Vagina (tissue), 2 donors: Measurements from ENCODE around the gene MARVELD3.

Experiments used
- POLR2A ChIP-seq, 2 donors: fragments of 450-650 bp; IDR thresholded peaks; one replicate each; pipeline ENCODE4 v1.6.1; 2017; ENCODE audit warnings: antibody characterized with exemption in 2 of 2, mild to moderate bottlenecking in 2 of 2, moderate library complexity in 2 of 2
- POLR2AphosphoS5 ChIP-seq, 2 donors: sonication (generic); formaldehyde crosslinking; IDR thresholded peaks; one replicate each; pipeline ENCODE4 v1.9.0; 2017; ENCODE audit warnings: antibody characterized with exemption in 2 of 2, mild to moderate bottlenecking in 2 of 2, low read depth in 1 of 2; ENCODE audit not compliant: insufficient read depth in 1 of 2
- TF ChIP-seq, protein P1 (sequence below), 3 experiments: fragments of 450-650 bp in 2 of 3; fragments of 200-600 bp in 1 of 3; sonication (generic) in 1 of 3; IDR thresholded peaks; one replicate each; pipeline ENCODE4 v1.5.1; 2017 to 2019; ENCODE audit warnings: antibody characterized with exemption in 3 of 3, mild to moderate bottlenecking in 2 of 3, moderate library complexity in 2 of 3

DNA sequence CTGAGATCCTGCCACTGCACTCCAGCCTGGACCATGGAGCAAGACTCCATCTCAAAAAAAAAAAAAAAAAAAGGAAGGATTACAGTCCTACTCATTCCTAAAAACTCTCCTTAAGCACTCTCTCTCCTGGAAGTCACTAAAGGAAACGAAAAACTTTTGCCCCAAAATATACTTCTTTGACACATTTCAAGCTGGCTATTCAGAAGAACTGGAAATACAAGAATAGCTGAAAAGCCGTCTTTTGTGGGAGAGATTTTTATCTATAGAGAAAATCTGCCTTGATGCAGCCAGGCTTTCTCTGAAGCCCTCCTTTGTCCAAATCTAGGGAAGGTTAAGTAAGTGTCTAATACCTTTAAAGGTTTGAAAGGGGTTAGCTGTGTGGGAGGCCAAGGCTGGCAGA lies 16.9 kb upstream of the MARVELD3 start:
- TF ChIP-seq, protein P1, sequence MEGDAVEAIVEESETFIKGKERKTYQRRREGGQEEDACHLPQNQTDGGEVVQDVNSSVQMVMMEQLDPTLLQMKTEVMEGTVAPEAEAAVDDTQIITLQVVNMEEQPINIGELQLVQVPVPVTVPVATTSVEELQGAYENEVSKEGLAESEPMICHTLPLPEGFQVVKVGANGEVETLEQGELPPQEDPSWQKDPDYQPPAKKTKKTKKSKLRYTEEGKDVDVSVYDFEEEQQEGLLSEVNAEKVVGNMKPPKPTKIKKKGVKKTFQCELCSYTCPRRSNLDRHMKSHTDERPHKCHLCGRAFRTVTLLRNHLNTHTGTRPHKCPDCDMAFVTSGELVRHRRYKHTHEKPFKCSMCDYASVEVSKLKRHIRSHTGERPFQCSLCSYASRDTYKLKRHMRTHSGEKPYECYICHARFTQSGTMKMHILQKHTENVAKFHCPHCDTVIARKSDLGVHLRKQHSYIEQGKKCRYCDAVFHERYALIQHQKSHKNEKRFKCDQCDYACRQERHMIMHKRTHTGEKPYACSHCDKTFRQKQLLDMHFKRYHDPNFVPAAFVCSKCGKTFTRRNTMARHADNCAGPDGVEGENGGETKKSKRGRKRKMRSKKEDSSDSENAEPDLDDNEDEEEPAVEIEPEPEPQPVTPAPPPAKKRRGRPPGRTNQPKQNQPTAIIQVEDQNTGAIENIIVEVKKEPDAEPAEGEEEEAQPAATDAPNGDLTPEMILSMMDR (IDR thresholded peaks at IDR 0.05) = no peak
- no peak for TF ChIP-seq POLR2AphosphoS5 (IDR thresholded peaks at IDR 0.05; ENCODE audit: insufficient read depth in 1 of 2, low read depth in 1 of 2)
- TF ChIP-seq POLR2A (IDR thresholded peaks at IDR 0.05) = no peak
